ENCODE data around the gene ACTR10.
"Not testable (repeated sequence)": the region's sequence is repeated elsewhere in the genome, so short reads cannot be mapped to it uniquely, and the experiment has no call there.

ACTR10 gene

DNA sequence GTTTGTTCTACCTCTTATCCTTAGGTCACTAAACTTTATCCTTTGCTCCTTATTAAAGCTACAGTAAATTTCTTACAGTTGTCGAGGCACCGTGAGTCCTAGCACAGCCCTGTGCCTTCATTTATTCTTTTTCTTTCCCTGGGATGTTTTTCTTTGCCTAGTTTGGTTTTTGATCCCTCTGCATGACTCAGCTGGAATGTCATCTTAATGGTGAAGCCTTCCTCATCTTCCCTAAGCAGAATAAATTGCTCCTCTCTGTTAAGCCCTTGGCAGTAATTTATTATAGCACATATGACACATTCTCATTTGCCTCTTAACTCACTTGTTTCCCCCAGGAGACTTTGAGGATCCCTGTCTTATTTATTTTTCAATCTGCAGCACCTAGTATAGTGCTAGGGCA lies 16.6 kb downstream of the ACTR10 start:
- no peak for DNase-seq (ENCODE audit: low spot score)

DNA sequence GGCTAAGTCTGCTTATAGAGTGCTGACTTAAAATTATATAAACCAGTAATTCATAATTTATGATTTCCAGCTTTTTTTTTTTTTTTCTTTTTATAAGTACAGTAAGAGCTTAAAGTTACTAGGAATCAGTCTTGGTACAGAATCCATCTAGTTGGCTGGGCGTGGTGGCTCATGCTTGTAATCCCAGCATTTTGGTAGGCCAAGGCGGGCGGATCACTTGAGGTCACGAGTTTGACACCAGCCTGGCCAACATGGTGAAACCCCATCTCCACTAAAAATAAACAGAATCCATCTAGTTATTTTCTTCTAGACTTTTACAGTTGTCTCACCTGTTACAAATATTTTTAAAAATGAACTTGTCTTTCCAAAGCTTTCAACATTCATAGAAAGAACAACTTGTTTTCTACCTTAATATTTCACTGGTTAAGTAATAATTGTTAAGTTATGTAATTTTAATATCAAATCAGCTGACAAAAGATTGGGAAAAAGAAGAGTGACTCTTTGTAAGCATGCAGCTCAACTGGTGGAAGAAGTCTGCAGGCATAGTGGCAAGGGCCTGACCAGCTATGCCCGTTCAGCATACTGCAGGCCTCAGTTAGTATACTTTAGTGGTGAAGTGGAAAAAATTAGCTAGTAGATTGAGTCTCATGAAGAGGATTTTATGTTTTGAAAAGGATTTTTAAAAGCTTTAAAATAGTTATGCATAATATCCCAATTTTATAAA lies 27.3 kb downstream of the ACTR10 start:
- no peak for DNase-seq (ENCODE audit: low spot score)

DNA sequence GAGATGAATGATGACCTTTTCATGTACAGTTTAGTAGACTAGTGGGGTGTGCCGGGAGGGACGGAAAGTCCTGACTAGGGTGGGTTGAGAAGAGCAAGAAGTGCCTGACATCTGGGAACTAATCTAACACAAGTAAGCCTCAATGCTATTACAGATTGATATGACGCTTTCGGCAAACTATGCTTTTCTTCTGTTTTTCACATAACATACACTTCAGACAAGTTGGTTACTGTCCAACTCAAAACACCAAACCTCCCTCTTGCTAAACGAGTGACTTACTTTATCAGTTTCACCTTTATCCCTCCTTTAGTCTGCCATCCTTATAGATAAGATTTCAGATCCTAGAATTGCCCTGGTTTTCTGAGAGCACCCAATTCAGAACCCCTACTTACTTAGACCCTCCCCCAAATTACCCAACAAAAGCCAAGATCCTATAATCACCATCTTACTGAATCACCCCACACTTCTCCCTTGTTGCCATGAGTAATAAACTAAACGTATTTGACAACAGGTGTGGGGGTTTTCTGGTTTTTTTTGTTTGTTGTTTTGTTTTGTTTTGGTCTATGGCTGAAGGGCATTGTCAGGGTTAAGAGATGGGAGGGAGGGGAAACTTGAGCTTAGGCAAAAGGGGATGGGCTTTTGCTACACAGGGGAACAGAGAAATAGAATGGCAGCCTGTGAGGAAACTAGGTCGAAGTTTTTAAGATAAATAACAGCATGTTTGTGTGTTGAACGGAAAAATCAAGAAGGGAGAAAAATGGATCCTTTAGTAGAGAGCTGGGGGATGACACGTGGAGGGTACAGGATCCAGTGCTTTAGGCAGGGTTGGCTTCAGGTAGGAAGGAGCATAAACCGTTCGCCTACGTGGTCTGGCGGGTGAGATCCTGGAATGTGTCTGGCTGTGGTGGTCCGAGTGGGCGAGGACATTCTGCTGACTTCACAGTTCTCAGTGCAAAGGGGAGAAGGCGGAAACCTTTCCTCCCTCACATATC lies 38.6 kb downstream of the ACTR10 start:
- DNase-seq (ENCODE audit: low spot score), result no peak

GRCh38 chr14:58239244-58240195 lies 39.6 kb downstream of the ACTR10 start:
- DNase-seq (ENCODE audit: low spot score), result peak; percentile 66

DNA sequence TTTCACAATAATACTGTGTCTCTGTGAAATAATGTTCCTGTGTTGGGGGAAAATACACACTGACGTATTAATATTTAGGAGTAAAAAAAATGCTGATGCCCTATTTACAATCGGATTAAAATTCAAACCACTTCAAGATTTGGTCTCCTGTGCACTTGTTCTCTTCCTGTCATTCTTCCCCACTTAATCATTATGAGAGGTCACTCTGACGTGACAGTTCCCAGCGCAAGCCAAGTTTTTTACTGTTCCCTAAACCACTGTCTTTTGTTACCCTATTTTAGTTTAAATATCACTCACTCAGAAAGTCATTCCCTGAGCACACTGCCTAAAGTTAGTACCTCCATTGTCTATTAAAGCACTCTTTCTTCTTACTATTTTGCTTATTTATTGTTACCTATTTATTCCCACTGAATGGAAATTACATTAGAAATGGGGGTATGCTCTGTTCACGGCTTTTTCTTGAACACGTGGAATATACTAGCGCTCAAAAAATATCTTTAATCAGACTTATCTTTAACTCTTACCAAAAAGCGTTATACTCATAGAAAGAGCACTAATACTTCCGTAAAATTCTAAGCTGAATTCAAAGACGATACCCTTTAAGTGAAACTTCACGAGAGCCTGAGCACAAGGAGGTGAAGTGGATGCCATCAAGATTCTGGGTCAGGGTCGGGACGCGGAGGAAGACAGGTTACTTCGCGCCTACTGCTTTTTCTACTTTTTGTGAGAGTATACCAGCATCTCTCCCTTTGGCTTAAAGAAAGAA lies 44.0 kb downstream of the ACTR10 start:
- peak; percentile 63 for DNase-seq (ENCODE audit: low spot score)

GRCh38 chr14:58244556-58245387 lies 44.8 kb downstream of the ACTR10 start, which contains the start of gene PSMA3:
Gene PSMA3, plus strand, starts transcription at chr14:58244843. Its CDS starts 78 bp downstream, at chr14:58244921.
- DNase-seq (ENCODE audit: low spot score), result peak; percentile 97

- DNase-seq (ENCODE audit: low spot score), result no peak
Observed at GRCh38 chr14:58245562-58245961, 45.6 kb downstream of the ACTR10 start.

GRCh38 chr14:58249611-58250010 lies 49.7 kb downstream of the ACTR10 start:
- DNase-seq (ENCODE audit: low spot score), result no peak

DNA sequence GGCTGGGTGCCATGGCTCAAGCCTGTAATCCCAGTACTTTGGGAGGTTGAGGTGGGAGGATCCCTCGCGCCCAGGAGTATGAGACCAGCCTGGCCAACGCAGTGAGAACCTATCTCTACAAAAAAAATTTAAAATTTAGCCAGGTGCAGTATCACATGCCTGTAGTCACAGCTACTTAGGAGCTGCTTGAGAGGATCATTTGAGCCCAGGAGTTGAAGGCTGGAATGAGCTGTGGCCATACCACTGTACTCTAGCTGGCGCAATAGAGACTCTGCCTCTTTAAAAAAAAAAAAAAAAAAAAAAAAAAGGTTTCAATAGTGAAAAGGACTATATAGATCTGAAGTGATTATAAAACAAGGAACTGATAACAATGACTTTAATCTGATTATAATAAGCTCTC lies 58.2 kb downstream of the ACTR10 start:
- DNase-seq (ENCODE audit: low spot score), result no peak

- not testable (repeated sequence) for DNase-seq (ENCODE audit: low spot score)
Observed at GRCh38 chr14:58262005-58262404, 62.1 kb downstream of the ACTR10 start.

DNA sequence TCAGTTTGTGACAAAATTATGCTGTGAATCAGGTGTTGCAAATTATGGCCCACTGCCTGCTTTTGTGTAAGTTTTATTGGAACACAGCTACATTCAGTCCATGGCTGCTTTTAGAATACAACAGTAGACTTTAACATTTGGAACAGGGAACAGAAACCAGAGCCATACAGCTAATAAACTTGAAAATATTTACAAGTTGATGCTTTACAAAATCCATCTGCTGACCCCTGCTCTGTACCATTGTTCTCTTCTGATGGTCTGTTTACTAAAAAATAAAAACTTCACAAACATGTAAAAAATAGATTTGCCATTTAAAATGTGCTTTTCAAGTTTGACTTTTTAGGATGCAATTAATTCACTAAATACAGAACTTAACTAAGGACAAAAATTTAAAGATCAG lies 65.5 kb downstream of the ACTR10 start:
- no peak for DNase-seq (ENCODE audit: low spot score)

GRCh38 chr14:58270628-58271027 lies 70.7 kb downstream of the ACTR10 start:
- DNase-seq (ENCODE audit: low spot score), result no peak

DNA sequence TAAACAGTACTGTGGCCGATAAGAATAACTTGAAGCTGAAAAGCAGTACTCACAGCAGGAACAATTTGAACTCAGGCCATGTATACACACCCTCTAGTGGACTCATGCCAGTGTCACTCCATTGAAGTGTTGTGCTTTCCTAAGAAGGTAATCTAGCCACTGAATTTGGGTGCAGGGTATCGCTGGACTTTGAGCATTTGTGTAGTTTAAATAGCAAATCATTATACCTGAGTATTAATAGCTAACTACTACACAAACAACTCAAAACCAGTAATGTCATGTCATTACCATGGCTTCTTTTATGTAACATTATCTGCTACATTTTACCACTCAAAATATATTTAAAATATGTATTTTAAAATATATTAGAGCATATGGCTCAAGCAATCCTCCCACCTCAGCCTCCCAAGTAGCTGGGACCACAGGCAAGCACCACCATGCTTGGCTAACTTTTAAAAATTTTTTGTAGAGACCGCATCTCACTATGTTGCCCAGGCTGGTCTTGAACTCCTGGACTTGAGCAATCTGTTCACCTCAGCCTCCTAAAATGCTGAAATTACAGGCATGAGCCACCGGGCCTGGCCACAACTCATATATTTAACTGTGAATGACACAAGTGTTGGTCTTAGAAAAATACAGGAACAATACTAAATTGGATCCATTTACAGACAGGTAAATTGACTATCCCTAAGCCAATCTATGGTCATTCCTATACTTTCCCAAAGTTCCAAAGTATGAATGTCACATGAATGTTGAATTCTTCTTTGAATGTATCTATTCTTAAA lies 72.8 kb downstream of the ACTR10 start:
- peak; percentile 16 for DNase-seq (ENCODE audit: low spot score)

DNA sequence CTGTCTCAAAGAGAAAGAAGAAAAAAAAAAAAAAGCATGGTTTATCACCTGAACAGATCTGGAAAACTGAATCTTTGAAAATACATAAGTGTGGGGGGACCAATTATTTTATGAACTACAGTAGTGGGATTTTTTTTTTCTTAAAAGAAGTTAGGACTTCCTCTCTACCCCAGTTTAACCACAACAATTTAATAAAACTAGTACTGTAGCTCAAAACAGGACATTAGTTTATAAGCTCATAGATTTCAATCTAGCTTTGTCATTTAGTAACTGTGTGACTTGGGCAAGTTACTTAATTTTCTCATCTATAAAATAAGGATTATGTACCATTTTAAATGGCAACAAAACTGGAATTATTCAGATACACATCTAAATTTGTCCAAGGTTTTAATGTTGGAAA lies 74.9 kb downstream of the ACTR10 start:
- no peak for DNase-seq (ENCODE audit: low spot score)

GRCh38 chr14:58275527-58276190 lies 75.7 kb downstream of the ACTR10 start:
- no peak for DNase-seq (ENCODE audit: low spot score)

DNA sequence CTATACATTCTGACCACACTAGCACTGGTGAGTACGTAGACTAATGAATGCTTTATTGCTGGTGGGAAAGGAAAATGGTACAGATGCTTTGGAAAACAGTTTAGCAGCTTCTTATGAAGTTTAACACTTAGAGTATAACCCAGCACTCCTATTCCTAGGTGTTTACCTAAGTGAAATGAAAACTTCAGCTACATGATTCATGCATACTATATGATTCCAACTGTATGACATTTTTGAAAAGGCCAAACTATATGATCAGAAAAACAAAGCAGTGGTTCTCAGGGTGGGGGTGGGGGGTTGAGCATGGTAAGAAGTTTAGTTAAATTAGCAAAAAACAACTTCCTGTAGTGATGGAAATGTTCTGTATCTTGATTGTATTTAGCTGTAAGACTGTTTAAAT lies 76.3 kb downstream of the ACTR10 start:
- no peak for DNase-seq (ENCODE audit: low spot score)

DNA sequence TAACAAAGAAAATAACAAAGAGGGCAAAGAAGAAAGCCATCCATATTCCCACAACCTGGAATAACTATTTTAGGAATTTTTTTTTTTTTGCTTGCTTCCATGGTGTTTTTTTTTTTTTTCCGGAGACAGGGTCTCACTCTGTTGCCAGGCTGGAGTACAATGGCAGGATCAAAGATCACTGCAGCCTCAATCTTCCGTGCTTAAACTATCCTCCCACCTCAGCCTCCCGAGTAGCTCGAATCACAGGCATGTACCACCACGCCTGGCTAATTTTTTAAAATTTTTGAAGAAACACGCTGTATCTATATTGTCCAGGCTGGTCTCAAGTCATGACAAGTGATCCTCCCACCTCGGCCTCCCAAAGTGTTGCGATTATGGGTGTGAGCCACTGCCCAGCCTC lies 78.2 kb downstream of the ACTR10 start:
- DNase-seq (ENCODE audit: low spot score), result no peak

DNA sequence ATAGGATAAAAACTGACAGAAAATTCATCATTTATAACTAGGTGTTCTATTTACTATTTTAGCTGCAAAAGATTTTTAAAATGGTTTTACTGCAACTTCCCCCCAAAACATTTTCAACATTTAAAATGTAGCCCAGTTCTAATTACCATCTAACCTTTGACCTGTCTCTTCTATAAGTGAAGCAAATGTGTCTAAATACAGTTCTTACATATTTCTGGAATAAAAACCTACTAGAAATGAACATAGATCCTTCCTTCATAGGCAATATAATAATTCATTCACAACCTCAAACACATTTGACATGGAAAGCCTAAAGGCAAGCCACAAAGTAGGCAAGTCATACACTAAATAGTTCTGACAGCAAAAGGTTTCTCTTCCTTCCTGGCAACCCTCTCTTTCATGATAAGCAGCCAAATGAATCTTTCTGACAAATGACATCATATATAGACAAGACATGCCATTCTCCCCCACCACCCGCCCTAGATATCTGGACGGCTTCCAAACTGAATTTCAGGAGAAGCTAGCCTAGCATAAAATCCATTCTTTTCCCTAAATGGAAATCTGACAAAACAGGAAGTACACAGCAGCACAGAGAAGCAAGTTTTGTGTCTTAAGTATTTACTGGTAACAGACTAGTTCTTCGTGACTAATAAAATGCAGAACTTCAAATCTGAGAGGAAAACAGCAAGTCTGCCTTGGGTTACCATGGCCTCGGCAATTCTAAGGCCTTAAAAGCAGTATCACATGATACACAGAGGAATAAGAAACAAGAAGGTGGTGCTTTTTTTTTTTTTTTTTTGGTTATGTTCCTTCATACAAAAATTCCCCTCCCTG lies 81.2 kb downstream of the ACTR10 start:
- DNase-seq (ENCODE audit: low spot score), result no peak

All from LoVo (cell line).